T follicular helper cell (primary cell): ENCODE results near the gene PTPN1.
"Not testable (repeated sequence)": the region's sequence is repeated elsewhere in the genome, so short reads cannot be mapped to it uniquely, and the experiment has no call there.

Experiments
- DNase-seq: peaks from one replicate; pipeline ENCODE4 v3.0.0-alpha.2; 2020; ENCODE audit warnings: low read depth

Gene PTPN1

GRCh38 chr20:50610212-50610718 lies 100.1 kb downstream of the PTPN1 start:
- no peak for DNase-seq

GRCh38 chr20:50611128-50611810 lies 101.1 kb downstream of the PTPN1 start:
- no peak for DNase-seq

- DNase-seq = no peak
Observed at GRCh38 chr20:50613438-50614169, 103.4 kb downstream of the PTPN1 start.

- DNase-seq = no peak
Observed at GRCh38 chr20:50615407-50615806, 105.2 kb downstream of the PTPN1 start.

- DNase-seq = no peak
Observed at GRCh38 chr20:50617022-50617421, 106.8 kb downstream of the PTPN1 start.

- no peak for DNase-seq
Observed at GRCh38 chr20:50618537-50618936, 108.4 kb downstream of the PTPN1 start.

- not testable (repeated sequence) for DNase-seq
Observed at GRCh38 chr20:50620459-50620858, 110.3 kb downstream of the PTPN1 start.

- DNase-seq = no peak
Observed at GRCh38 chr20:50621068-50621665, 111.0 kb downstream of the PTPN1 start.

- DNase-seq = no peak
Observed at GRCh38 chr20:50624351-50625016, 114.3 kb downstream of the PTPN1 start.

GRCh38 chr20:50625986-50626677 lies 115.9 kb downstream of the PTPN1 start:
- DNase-seq = no peak

- DNase-seq = no peak
Observed at GRCh38 chr20:50627747-50628146, 117.6 kb downstream of the PTPN1 start.

- no peak for DNase-seq
Observed at GRCh38 chr20:50628332-50628731, 118.1 kb downstream of the PTPN1 start.

- DNase-seq = no peak
Observed at GRCh38 chr20:50628853-50629669, 118.9 kb downstream of the PTPN1 start.

GRCh38 chr20:50629670-50630045 lies 119.5 kb downstream of the PTPN1 start:
- no peak for DNase-seq

GRCh38 chr20:50630578-50631263 lies 120.5 kb downstream of the PTPN1 start:
- DNase-seq = no peak

- DNase-seq = no peak
Observed at GRCh38 chr20:50632236-50632635, 122.1 kb downstream of the PTPN1 start.

- DNase-seq = no peak
Observed at GRCh38 chr20:50632701-50633100, 122.5 kb downstream of the PTPN1 start.

- no peak for DNase-seq
Observed at GRCh38 chr20:50633361-50633760, 123.2 kb downstream of the PTPN1 start.

GRCh38 chr20:50634191-50634590 lies 124.0 kb downstream of the PTPN1 start:
- DNase-seq = no peak
